Loucy (cell line): ENCODE results near the gene STK4.

ENCODE experiments used
- H2AFZ ChIP-seq: fragments of 200-600 bp; sonication (generic); 2 replicates; pipeline ENCODE4 v1.6.0; 2016; ENCODE audit warnings: antibody characterized with exemption, mild to moderate bottlenecking, low read length, moderate library complexity
- H3F3A ChIP-seq: fragments of 200-600 bp; 2 replicates; pipeline ENCODE4 v1.6.0; 2016; ENCODE audit warnings: antibody characterized with exemption, low read depth, mild to moderate bottlenecking
- H3K27me3 ChIP-seq: fragments of 200-600 bp; sonication (generic); 2 replicates; pipeline ENCODE4 v1.6.1; 2014; ENCODE audit warnings: low read length, mild to moderate bottlenecking; ENCODE audit not compliant: insufficient read depth, poor library complexity, severe bottlenecking
- H3K36me3 ChIP-seq: fragments of 200-600 bp; sonication (generic); 2 replicates; pipeline ENCODE4 v1.6.1; 2016; ENCODE audit warnings: low read length; ENCODE audit not compliant: insufficient read depth
- H3K4me1 ChIP-seq: fragments of 200-600 bp; sonication (generic); 2 replicates; pipeline ENCODE4 v1.5.1; 2014; ENCODE audit warnings: low read length, mild to moderate bottlenecking; ENCODE audit not compliant: insufficient read depth, poor library complexity, severe bottlenecking
- H3K4me2 ChIP-seq: fragments of 200-600 bp; sonication (generic); 2 replicates; pipeline ENCODE4 v1.6.0; 2014; ENCODE audit warnings: antibody characterized with exemption, low read length, low read depth, mild to moderate bottlenecking; ENCODE audit not compliant: poor library complexity, severe bottlenecking
- H3K4me3 ChIP-seq: fragments of 200-600 bp; sonication (generic); 2 replicates; pipeline ENCODE4 v1.5.1; 2014; ENCODE audit warnings: low read length, mild to moderate bottlenecking, mixed read lengths; ENCODE audit not compliant: poor library complexity, severe bottlenecking
- H3K79me2 ChIP-seq: fragments of 200-600 bp; sonication (generic); 2 replicates; pipeline ENCODE4 v1.6.1; 2014; ENCODE audit warnings: low read length; ENCODE audit not compliant: insufficient read depth
- H3K9ac ChIP-seq: fragments of 200-600 bp; sonication (generic); 2 replicates; pipeline ENCODE4 v1.6.0; 2014; ENCODE audit warnings: mild to moderate bottlenecking, low read depth, low read length, moderate library complexity; ENCODE audit not compliant: poor library complexity, severe bottlenecking
- H3K9me2 ChIP-seq: fragments of 200-600 bp; sonication (generic); replicated peaks from 2 replicates; pipeline ENCODE4 v1.6.1; 2016; ENCODE audit warnings: low read depth, low read length, mixed read lengths
- H3K9me3 ChIP-seq: fragments of 200-600 bp; sonication (generic); 2 replicates; pipeline ENCODE4 v1.6.1; 2014; ENCODE audit warnings: mild to moderate bottlenecking, antibody characterized with exemption, low read length, low read depth; ENCODE audit not compliant: insufficient read depth
- H4K20me1 ChIP-seq: fragments of 200-600 bp; sonication (generic); 2 replicates; pipeline ENCODE4 v1.6.0; 2014; ENCODE audit warnings: antibody characterized with exemption, low read length, mild to moderate bottlenecking; ENCODE audit not compliant: insufficient read depth, poor library complexity, severe bottlenecking
- EZH2phosphoT487 ChIP-seq: fragments of 200-600 bp; IDR thresholded peaks from 2 replicates; pipeline ENCODE4 v1.6.1; 2018; ENCODE audit warnings: antibody characterized with exemption, mild to moderate bottlenecking, moderate library complexity, borderline replicate concordance
- TF ChIP-seq, protein P1 (sequence below): fragments of 200-600 bp; sonication (generic); conservative IDR thresholded peaks from 2 replicates; pipeline ENCODE4 v1.5.1; 2014; ENCODE audit warnings: mild to moderate bottlenecking, antibody characterized with exemption, low read length

The STK4 gene

DNA sequence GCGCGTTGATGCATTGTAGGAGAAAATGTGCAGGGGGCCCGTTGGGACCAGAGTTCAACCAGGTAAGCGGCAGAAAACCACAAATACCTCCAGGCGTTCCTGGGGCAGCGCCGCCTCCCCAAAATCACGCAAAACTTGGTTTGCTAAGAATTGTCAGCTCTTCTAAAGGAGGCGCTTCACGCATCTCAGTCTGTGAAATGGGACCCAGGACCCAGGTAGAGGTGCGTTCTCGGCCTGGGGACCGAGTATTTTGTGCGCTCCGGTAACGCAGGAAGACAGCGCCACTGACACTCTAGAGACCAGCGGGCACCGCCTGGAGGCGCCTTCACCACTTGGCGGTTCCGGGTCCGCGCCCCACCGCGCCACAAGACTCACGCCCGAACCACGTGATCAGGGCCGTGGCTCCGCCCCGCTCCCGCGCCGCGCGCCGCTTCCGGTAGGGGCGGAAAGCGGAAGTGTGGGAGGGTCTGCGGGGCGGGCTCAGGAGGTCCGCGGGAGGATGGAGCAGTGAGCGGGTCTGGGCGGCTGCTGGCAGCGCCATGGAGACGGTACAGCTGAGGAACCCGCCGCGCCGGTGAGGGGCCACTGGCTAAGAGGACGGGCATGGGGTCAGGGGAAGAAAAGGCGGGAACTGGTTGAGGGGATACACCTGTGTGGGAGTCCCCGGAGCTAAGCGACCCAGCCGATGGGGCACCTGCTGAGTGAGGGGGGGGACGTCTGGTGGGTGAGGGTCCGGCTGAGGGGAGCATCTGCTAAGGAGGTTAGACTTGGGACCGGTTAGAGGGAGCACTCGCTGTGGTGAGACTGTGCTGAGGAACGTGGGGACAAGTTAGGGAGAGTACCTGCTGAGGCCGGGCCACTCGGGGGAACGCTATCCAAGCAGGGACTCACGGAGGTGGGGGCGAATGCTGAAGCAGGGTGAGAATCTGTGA lies at the start of gene STK4:
TSS of gene STK4 (plus strand) at position 483 of the 932 bp plus-strand sequence. CDS start at position 540, 57 bp downstream.
- peak within 1 kb of the TSS; percentile 93 for H2AFZ ChIP-seq
- H3K9me2 ChIP-seq, result no peaks in the 10 kb centered on the region
- H3K9ac ChIP-seq, result peak within 1 kb of the TSS; percentile 80
- H3K4me2 ChIP-seq, result peak within 1 kb of the TSS; percentile 90
- H3K27me3 ChIP-seq, result no peaks in the 10 kb centered on the region
- H4K20me1 ChIP-seq, result peaks cover 17% of the 10 kb centered on the region
- peaks cover 47% of the 10 kb centered on the region for H3K79me2 ChIP-seq
- H3K9me3 ChIP-seq, result no peaks in the 10 kb centered on the region
- H3K36me3 ChIP-seq, result no peaks in the 10 kb centered on the region
- H3K4me3 ChIP-seq, result peak within 1 kb of the TSS; percentile 96
- peaks cover 46% of the 10 kb centered on the region for H3K4me1 ChIP-seq
- TF ChIP-seq, protein P1, sequence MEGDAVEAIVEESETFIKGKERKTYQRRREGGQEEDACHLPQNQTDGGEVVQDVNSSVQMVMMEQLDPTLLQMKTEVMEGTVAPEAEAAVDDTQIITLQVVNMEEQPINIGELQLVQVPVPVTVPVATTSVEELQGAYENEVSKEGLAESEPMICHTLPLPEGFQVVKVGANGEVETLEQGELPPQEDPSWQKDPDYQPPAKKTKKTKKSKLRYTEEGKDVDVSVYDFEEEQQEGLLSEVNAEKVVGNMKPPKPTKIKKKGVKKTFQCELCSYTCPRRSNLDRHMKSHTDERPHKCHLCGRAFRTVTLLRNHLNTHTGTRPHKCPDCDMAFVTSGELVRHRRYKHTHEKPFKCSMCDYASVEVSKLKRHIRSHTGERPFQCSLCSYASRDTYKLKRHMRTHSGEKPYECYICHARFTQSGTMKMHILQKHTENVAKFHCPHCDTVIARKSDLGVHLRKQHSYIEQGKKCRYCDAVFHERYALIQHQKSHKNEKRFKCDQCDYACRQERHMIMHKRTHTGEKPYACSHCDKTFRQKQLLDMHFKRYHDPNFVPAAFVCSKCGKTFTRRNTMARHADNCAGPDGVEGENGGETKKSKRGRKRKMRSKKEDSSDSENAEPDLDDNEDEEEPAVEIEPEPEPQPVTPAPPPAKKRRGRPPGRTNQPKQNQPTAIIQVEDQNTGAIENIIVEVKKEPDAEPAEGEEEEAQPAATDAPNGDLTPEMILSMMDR, result peak; percentile 59
- TF ChIP-seq EZH2phosphoT487, result no peak
- H3F3A ChIP-seq, result peaks cover 3% of the 10 kb centered on the region; the same call in 1 of the 2 replicates

DNA sequence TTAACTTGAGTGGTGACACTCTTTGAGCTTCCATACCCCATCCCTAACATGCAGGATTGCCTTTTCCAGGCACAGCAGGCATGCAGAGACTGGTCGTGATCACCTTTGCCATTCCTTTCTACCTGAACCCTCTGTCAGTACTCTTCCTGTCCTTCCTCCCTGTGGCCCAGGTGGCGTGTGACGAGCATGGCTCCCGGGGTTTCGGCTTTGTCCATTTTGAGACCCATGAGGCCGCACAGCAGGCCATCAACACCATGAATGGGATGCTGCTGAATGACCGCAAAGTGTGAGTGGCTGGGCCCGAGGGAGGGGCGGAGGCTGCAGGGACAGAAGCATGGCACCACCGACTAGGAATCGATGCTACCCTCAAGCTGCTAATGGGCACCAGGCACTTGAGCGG lies 49.7 kb upstream of the STK4 start:
- Histone ChIP-seq H3K4me3 (no peak overlapping the region), H3K27me3 (no peaks in the 10 kb centered on the region), H3K9me3 (no peaks in the 10 kb centered on the region), H3K9me2 (no peaks in the 10 kb centered on the region), H2AFZ (no peak overlapping the region), H3K36me3 (no peaks in the 10 kb centered on the region), H4K20me1 (no peaks in the 10 kb centered on the region), H3K4me2 (no peak overlapping the region), H3K4me1 (peaks cover 10% of the 10 kb centered on the region), H3K79me2 (no peaks in the 10 kb centered on the region), H3F3A (no peaks in the 10 kb centered on the region), H3K9ac (no peak overlapping the region)
- TF ChIP-seq EZH2phosphoT487, result no peak
- TF ChIP-seq, protein P1, result no peak

DNA sequence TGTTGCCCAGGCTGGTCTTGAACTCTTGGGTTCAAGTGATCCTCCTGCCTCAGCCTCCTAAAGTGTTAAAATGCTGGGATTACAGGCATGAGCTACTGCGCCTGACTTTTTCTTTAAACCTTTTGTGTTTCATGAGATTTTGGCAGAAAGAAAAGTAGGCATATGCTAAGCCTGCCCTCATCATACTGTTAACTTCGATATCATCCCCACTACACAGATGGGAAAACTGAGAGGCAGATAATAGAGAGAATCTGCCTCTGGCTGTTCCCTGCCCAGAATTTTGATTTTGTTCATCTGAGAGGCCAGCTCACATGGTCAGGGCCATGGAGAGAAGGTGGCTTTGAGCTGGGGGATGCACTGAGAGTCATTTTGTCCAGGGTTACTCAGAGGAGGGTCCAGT lies 48.9 kb upstream of the STK4 start:
- Histone ChIP-seq H3K9me3 (no peaks in the 10 kb centered on the region), H3K9ac (no peak overlapping the region), H3K4me2 (no peak overlapping the region), H3K27me3 (no peaks in the 10 kb centered on the region), H3F3A (no peaks in the 10 kb centered on the region), H3K9me2 (no peaks in the 10 kb centered on the region), H3K4me1 (peaks cover 8% of the 10 kb centered on the region), H3K36me3 (no peaks in the 10 kb centered on the region), H2AFZ (no peak overlapping the region), H3K4me3 (no peak overlapping the region), H3K79me2 (no peaks in the 10 kb centered on the region), H4K20me1 (no peaks in the 10 kb centered on the region)
- TF ChIP-seq, protein P1, result no peak
- TF ChIP-seq EZH2phosphoT487, result no peak
